Spleen (tissue), 7 donors: ENCODE results near the gene CUL1.

Source experiments
- POLR2A ChIP-seq, 3 donors: fragments of 450-650 bp; IDR thresholded peaks; one replicate each; pipeline ENCODE4 v1.5.1; 2017; ENCODE audit warnings: antibody characterized with exemption in 3 of 3, mild to moderate bottlenecking in 1 of 3
- POLR2AphosphoS5 ChIP-seq, 3 donors: sonication (generic); formaldehyde crosslinking; IDR thresholded peaks; one replicate each; pipeline ENCODE4 v1.5.1; 2017; ENCODE audit warnings: antibody characterized with exemption in 3 of 3
- TF ChIP-seq, protein P1 (sequence below), 11 experiments: fragments of 200-600 bp in 7 of 11; fragments of 450-650 bp in 4 of 11; sonication (generic) in 4 of 11; IDR thresholded peaks in 8 of 11; conservative IDR thresholded peaks in 3 of 11; 1 replicate in 7 of 11; 2 replicates in 4 of 11; pipeline versions ENCODE4 v1.4.0 to v1.8.0; 2016 to 2021; ENCODE audit warnings: antibody characterized with exemption in 11 of 11, inconsistent platforms in 4 of 11, mild to moderate bottlenecking in 1 of 11
- donor health status: DM: no; HTN: no; CAD: no; lungs with moderate emphysema.
- donor health status: DM: no; HTN: no; CAD: no.
- donor health status: DM: no; HTN: no; CAD: no.

DNA sequence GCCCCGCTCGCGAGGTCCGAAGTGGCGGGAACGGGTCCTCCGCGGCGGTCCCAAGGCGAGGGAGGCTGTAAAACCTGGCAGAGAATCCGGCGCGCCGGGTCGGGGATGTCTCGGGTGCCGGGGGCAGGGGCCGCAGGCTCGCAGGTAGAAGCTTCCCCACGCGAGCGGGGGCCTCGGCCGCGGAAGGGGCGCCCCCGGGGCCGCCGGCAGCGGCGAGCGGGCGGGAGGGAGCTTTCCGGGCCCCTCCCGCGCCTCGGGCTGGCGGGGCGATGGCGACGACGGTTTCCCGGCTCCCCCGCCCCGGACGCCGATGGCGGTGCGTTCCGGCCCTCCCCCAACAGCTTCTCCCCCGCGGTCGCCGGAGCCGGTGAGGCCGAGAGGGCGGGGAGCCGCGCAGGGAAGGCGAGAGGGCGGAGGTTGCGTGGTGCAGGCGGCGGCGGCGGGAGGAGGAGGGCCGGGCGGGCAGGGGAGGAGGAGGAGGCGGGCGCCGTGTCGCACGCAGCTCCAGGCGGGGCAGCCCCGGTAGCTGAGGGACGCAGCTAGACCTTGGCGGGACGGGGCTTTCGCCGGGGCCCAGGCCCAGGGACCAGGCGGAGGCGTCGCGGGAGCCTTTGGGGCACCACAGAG lies at the start of gene CUL1:
- TF ChIP-seq, protein P1, sequence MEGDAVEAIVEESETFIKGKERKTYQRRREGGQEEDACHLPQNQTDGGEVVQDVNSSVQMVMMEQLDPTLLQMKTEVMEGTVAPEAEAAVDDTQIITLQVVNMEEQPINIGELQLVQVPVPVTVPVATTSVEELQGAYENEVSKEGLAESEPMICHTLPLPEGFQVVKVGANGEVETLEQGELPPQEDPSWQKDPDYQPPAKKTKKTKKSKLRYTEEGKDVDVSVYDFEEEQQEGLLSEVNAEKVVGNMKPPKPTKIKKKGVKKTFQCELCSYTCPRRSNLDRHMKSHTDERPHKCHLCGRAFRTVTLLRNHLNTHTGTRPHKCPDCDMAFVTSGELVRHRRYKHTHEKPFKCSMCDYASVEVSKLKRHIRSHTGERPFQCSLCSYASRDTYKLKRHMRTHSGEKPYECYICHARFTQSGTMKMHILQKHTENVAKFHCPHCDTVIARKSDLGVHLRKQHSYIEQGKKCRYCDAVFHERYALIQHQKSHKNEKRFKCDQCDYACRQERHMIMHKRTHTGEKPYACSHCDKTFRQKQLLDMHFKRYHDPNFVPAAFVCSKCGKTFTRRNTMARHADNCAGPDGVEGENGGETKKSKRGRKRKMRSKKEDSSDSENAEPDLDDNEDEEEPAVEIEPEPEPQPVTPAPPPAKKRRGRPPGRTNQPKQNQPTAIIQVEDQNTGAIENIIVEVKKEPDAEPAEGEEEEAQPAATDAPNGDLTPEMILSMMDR (IDR thresholded peaks at IDR 0.05 in 8 of 11, conservative IDR thresholded peaks at IDR 0.05 in 3 of 11), result no peak
- TF ChIP-seq POLR2A (IDR thresholded peaks at IDR 0.05) (peak in 1 of 3 donors; percentile 39), POLR2AphosphoS5 (IDR thresholded peaks at IDR 0.05) (peak; percentile 87 to 89 (median 88))
